GM21576 (cell line): Measurements from ENCODE around the gene OTOG.
"Not testable (repeated sequence)": the region's sequence is repeated elsewhere in the genome, so short reads cannot be mapped to it uniquely, and the experiment has no call there.

Source experiments
- ATAC-seq: cut with Tn5 transposase; IDR thresholded peaks from one replicate; pipeline ENCODE4 v1.9.1; 2021; ENCODE audit warnings: mild to moderate bottlenecking, moderate library complexity; ENCODE audit not compliant: unreplicated experiment

The OTOG gene

DNA sequence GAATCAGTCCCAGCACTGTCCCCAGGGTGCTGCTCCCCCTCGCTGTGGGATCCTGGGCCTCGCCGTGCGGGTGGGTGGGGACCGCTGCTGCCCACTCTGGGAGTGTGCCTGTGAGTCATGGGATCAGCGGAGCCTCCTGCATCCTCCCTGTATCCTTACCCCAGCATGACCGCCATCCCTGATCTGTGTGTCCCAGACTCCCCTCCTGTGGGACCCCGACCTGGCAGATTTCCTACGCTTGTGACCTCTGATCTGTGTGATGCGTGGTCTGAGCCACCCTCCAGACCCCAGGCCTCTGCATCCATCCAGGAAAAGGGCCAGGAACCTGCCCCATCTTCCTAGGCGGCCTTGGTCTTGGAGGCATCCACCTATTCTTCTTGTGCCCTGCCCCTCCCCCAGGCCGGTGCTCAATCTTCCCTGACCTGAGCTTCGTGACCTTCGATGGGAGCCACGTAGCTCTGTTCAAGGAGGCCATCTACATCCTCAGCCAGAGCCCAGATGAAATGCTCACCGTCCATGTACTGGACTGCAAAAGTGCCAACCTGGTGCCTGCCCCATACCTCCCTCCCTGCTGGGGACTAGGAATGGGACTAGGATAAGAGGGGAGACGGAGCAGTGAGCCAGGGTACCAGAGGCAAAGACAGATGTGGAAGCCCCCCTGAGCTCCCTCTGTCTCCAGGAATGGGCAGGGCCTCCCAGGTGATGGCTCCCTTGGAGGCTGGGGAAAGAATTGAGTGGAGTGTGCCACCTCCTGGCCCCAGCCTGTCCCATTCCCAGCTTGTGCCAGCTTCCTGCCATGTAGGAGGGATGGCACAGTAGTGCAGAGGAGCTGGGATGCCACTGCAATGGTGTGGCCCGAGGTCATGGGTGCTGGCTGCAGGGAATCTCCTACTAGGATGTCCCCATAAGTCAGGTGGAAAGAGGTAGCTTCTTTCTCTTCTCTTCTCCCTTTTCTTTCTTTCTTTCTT is 65.4 kb downstream of the OTOG start:
- no peak for ATAC-seq

DNA sequence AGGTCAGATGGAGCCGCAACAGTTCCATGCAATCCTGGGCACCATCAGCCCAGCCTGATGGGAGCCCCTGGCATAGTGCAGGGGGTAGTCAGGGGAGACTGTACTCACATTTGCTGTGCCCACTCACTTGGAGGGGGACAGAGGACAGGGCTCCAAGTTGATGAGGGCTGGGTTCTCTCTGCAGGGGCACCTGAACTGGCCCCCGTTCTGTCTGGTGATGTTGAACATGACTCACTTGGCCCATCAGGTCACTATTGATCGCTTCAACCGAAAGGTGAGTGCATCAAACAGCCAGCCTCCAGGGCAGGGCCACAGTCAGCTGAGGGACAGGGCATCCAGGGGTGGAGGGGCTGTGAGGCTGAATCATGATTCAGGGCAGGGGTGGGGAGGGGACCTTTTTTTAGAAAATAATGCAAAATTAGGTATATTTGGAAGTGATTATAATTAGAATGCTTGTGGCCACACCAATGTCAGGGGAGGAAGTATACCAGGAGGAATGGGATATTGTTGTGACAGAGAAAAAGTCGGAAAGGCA is 66.4 kb downstream of the OTOG start:
- ATAC-seq: no peak

DNA sequence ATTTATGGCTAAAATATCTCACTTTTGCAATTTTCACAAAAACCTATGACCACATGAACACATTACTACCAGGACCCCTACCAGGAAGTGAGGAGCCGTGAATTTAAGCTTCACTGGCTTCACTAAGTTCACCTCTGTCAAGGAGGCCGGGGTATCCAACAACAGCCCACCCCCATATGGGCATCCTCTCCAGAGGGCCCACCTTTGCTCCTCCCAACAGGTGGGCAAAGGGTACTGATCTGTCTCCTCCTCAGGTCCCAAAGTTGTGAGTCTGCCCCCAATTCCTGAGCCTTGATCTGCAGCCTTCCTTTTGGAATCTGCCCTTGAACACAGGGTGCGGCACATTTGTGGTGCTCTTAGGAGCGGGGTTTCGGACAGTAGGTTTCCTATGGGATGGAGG is 66.9 kb downstream of the OTOG start:
- ATAC-seq: no peak

DNA sequence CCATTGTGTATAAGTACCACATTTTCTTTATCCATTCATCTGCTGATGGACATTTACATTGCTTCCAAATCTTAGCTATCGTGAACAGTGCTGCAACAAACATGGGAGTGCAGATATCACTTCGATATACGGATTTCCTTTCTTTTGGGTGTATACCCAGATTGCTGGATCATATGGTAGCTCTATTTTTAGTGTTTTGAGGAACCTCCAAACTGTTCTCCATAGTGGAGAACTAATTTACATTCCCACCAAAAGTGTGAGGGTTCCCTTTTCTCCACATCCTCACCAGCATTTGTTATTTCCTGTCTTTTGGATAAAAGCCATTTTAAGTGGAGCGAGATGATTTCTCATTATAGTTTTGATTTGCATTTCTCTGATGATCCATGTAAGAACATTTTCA is 75.7 kb downstream of the OTOG start:
- ATAC-seq: not testable (repeated sequence)

DNA sequence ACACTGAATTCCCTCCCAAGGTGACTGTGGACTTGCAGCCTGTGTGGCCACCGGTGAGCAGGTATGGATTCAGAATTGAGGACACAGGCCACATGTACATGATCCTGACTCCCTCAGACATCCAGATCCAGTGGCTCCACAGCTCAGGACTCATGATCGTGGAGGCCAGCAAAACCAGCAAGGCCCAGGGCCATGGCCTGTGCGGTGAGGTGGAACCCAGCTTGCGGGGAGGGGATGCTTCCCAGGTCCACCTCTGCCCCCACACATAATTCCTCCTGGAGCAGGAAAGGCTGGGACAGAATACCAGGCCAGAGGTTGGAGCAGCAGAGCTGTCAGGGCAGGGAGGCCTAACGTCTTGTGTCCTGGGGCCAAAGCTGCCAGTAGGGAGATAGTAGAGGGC is 82.1 kb downstream of the OTOG start:
- no peak for ATAC-seq

DNA sequence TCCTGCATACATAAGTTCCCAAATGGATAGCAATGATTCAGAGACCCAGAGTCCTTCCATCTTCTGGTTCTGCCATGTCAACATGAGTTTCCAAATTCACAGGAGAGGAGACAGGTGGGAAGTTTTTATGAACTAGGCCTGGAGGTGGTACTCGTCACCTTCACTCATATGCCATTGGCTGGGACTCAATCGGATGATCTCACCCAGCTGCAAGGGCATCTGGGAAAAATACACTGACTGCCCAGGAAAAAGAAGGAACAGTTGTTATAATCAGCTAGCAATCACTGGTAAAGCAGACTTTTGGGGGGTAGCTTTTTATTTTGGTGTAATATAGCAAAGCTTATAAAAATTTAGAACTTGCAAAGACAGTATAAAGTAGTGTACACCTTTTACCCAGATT is 83.9 kb downstream of the OTOG start:
- no peak for ATAC-seq

DNA sequence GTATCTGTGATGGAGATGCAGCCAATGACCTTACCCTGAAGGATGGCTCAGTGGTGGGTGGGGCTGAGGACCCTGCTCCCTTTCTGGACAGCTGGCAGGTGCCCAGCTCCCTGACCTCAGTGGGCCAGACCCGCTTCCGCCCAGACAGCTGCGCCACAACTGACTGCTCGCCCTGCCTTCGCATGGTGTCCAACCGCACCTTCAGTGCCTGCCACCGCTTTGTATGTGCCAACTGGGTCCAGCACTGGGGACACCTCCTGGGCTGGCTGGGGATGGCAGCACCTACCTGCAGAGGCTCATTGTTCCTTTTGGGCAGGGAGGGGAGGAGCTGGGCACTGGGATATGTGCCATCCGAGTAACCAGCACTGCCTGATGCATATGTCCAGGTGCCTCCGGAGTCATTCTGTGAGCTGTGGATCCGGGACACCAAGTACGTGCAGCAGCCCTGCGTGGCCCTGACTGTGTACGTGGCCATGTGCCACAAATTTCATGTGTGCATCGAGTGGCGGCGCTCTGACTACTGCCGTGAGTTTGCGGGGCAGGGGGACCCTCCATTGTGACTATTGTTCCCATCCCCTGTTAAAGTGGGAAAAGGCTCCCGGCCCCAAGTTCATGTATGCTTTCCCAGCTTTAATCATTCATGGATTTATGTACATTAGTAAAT is 84.8 kb downstream of the OTOG start:
- ATAC-seq: no peak

DNA sequence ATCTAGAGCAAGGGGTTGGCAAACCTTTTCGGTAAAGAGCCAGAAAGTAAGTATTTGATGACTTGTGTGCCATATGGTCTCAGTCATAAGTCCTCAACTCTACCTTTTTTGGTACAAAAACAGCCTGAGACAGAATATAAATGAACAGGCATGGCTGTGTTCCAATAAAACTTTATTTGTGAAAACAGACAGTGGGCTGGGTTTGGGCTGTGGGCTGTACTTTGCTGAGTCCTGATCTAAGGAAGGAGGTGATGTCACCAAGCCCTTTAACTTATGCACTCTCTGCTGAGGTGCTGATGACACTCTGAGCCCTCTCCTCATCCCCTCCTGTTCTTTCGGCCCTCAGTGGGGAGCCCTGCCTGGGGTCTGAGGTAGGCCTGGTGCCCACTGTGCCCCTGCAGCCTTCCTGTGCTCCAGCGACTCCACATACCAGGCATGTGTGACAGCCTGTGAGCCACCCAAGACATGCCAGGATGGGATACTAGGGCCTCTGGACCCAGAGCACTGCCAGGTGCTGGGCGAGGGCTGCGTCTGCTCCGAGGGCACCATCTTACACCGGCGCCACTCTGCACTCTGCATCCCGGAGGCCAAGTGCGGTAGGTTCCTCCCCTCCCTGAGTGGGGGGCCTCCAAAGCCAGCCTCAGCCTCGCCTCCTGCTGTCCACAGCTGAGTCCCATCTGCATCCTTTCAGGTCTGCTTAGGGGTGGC is 86.4 kb downstream of the OTOG start:
- ATAC-seq: no peak

DNA sequence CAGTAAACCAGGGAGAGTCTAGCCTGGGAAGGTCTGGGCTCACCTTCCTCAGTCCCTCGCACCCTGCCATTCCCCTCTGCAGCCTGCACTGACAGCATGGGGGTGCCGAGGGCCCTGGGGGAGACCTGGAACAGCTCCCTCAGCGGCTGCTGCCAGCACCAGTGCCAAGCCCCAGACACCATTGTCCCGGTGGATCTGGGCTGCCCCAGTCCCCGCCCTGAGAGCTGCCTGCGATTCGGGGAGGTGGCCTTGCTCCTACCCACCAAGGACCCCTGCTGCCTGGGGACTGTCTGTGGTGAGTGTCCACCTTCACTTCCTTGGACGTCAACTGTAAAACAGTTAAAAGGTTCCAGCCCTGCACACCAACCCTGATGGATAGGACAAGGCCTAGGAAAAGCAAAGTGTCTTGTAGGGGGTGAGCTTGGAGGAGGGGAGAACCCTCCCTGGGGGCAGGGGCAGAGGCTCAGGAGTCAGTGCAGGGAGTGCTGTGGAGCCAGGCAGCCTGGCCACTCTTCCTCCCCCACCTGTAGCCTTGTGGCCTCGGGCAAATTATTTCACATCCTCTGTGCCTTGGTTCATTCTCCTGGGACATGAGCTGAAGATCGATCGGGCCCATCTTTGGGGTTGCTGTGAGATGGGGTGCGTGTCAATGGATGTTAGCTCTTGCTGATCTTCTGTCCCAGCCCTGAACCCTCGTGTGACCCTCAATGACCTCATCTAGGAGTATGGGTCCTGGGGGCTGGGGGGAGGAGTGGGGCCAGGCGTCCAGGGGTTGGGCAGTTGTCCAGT is 87.1 kb downstream of the OTOG start:
- ATAC-seq: no peak

DNA sequence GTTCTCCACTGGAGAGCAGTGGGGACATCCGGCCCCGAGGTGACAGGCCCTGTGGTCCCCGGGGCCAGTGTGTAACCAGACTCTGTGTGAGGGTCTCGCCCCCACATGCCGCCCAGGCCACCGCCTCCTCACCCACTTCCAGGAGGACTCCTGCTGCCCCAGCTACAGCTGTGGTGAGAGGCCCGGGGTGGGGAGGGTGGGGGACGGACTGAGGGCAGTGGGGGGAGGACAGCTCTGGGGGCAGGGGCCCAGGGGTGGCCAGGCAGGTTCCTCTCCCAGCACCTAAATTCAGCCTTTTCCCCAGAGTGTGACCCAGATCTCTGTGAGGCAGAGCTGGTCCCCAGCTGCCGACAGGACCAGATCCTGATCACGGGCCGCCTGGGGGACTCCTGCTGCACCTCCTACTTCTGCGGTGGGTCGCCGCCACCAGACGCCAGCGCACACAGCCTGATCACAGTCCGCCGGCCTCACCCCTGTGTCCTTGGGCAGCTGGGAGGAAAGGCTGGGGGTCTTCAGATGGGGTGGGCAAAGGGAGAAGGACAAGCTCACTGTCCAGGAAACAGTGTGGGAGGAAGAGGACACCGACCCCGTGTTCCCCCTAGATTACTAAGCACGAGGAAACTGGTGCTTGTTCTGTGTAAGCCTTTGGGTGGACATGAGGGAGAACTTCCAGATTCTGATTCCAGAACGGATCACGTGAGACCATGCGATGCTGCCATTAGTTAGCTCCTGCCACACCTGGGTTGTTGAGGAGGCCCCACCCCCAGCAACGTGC is 87.9 kb downstream of the OTOG start:
- no peak for ATAC-seq

DNA sequence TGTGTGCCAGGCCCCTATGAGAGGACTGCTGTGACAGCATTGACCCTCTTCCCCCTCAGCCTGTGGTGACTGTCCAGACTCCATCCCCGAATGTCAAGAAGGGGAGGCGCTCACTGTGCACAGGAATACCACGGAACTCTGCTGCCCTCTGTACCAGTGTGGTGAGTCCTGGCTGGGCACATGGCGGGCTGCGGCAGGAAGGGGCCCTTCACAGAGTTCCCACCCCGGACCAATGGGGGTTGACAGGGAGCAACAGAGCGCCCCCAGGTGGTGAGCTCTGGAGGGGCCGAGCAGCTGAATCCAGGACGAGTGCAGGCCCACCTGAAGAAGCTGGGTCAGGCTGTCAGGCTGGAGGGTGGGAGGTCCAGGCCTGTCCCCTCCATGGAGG is 88.5 kb downstream of the OTOG start:
- no peak for ATAC-seq

DNA sequence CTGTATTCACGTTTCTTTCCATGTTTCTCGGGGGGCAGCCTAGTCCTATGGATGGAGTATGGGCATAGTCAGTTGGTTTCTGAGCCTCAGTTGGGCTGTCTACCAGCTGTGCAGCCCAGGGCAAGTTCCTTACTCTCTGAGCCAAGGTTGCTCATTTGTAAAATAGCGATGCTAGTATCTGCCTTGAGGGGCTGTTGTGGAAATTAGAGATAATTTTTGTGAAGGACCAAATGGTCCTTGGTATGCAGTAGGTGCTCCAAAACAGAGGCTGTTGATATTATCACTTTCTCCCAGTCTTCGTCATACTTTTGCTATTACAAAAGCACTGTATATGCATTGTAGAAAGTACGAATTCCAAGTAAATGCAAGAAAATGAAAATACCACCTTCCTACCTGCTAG is 89.7 kb downstream of the OTOG start:
- no peak for ATAC-seq

DNA sequence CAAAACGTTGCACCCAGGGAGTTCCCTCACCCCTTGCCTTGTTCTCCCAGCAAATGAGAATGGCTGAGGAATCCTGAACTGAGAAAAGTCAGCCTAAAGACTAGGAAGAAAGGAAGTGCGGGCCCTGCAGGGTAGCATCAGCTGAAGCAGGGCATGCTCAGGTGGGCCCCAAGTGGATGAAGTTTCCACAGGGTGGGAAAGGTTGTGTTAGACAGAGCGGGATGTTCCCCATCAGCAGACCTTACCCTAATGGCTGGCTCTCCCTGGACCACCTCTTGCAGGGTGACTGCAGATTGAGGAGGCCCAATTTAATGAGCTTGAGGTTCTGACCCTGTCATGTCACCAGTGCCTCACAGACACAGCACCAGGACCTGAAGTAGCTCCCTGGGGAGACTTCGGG is 90.8 kb downstream of the OTOG start:
- ATAC-seq: no peak

DNA sequence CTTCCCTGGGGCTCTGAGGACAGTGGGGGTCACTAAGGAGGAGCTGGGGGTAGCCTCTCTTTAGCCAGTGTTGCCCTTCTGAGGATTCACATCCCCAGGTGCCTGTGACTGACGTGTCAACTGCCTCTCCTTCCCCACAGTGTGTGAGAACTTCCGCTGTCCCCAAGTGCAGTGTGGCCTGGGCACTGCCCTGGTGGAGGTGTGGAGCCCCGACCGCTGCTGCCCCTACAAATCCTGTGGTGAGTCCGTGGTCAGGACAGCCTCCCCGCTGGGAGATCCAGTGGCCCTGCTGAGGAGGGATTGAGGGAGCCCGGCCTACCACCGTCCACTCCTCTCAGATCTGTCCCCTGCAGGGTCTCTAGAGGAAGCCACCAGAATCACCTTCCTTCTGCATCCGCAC is 91.3 kb downstream of the OTOG start:
- no peak for ATAC-seq

DNA sequence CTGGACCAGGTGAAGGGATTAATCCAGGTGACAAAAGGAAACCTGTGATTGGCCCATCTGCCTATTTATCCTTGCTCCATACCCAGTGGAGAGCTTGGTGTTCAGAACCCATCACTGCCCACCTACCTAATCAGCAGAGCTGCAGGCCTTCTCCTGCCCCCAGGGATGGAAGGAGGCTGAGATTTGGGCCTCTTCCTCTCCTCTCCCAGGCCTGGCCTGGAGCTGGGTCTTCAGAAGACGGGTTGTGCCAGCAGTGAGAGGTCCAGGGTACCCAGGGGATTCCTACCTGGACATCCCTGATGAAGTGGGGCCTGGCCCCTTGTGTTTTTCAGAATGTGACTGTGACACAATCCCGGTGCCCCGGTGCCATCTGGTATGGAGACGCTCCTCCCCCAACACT is 92.0 kb downstream of the OTOG start:
- no peak for ATAC-seq

DNA sequence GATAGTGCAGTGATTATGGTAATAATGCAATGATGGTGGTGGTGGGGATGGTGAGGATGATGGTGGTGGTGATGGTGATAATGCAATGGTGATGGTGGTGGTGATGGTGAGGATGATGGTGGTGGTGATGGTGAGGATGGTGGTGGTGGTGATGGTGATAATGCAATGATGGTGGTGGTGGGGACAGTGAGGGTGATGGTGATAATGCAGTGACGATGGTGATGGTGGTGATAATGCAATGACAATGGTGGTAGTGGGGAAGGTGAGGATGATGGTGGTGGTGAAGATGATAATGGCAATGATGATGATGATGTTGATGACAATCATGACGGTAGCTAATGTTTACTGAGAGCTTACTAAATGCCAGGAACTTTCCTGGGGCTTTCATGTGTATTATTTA is 92.7 kb downstream of the OTOG start:
- no peak for ATAC-seq

DNA sequence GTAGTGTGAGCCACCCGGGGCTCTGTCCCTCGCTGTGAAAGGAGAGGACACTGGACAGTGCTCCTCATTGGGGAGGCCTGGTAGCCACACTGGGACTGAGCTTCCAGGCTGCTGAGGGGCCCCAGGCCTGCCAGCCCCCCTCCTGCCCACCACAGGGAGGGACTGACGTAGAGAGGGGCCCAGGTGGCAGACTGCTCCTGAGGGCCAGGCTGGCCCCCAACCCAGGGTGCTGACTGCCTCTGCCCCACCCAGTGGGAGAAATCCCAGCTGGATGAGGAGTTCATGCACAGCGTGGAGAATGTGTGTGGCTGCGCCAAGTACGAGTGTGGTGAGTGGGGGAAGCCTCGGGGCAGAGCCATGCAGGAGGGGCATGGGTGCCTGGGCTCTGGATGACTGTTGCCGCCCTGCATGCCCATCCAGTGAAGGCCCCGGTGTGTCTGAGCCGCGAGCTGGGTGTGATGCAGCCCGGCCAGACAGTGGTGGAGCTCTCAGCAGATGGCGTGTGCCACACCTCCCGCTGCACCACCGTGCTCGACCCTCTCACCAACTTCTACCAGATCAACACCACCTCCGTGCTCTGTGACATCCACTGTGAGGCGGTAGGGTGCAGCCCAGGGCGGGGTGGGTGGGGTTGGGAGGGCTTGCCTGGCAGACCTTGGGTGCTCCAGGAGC is 93.6 kb downstream of the OTOG start:
- ATAC-seq: no peak

DNA sequence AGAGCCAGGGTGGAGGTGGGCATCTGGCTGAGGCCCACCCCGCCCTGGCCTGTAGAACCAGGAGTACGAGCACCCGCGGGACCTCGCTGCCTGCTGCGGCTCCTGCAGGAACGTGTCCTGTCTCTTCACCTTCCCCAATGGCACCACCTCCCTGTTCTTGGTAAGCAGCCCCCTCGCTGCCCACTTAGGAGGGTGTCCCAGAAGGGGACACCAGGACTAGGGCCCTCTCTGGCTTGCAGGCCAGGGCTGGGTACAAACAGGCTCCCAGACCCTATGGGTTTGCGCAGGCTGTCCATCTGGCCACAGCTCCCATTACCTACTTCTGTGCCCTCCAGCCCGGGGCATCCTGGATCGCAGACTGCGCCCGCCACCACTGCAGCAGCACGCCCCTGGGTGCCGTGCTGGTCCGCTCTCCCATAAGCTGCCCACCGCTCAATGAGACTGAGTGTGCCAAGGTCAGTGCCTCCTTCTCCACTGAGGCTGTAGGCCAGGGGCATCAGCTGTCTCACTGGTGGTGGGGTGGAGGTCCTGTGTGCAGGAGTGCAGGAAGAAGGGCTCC is 94.8 kb downstream of the OTOG start:
- no peak for ATAC-seq

DNA sequence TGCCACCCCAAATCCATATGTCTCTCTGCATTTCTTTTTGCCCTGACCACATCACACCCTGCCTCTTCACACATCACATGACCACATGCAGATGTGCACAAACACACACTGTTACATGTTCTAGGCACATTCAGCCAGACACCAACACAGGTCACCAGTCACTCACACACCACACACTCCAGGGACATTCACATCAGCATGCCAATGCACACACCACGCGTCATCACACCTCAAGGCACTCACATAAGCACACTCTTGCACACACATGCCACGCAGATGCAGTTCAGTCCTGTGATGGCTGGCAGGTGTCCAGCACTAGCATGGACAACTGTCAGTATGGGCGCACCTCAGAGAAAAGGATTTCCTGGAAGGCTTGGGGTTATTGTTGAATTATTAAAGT is 95.3 kb downstream of the OTOG start:
- no peak for ATAC-seq
